ENCODE results near the gene SEMA4C.

GRCh38 chr2:96913117-96913397 lies 43.2 kb upstream of the SEMA4C start:
- no peak for TF ChIP-seq CTCF (IDR thresholded peaks at IDR 0.05; ENCODE audit: insufficient read depth, low read length)
- TF ChIP-seq POLR2AphosphoS5 (IDR thresholded peaks at IDR 0.05; ENCODE audit: low read depth): no peak
- TF ChIP-seq SPI1 (IDR thresholded peaks at IDR 0.05; ENCODE audit: borderline replicate concordance, low read depth): no peak
- TF ChIP-seq REST (IDR thresholded peaks at IDR 0.05; ENCODE audit: insufficient replicate concordance, low read depth): no peak
